ENCODE results near the gene CCDC187.

The CCDC187 gene

DNA sequence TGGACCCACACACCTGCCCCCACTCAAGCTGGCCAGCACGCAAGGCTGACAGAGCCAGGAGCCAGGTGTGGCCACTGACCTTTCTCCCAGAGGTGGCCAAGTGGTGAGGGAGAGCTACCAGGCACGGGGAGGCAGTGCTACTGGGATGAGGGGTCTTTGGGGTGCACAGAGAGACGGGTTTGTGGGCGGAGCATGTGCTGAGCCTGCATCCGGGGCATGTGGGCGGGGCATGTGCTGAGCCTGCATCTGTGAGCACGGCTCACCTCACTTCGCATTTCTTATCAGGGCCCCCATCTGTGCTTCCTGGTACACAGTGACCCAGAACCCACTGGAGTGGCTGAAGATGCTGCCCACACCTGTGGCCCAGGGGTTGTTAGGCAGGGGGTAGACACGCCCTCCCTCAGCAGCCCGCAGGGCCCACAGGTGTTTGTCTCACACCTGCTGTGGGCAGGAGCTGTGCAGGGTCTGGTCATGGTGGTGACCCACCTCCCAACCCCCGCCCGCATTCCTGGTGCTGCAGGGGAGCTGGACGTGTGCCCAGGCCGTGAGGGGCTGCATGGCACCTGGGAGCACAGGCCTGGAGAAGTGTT lies 21.5 kb downstream of the CCDC187 start:
- TF ChIP-seq POLR2AphosphoS5 (IDR thresholded peaks at IDR 0.05; ENCODE audit: low read depth, low read length), result no peak
- no peak for TF ChIP-seq TAF1 (IDR thresholded peaks at IDR 0.05; ENCODE audit: borderline replicate concordance, insufficient read depth, low read length)
- TF ChIP-seq SIN3A (IDR thresholded peaks at IDR 0.05; ENCODE audit: borderline replicate concordance, insufficient read depth, low read length), result no peak
- TF ChIP-seq, protein P1, sequence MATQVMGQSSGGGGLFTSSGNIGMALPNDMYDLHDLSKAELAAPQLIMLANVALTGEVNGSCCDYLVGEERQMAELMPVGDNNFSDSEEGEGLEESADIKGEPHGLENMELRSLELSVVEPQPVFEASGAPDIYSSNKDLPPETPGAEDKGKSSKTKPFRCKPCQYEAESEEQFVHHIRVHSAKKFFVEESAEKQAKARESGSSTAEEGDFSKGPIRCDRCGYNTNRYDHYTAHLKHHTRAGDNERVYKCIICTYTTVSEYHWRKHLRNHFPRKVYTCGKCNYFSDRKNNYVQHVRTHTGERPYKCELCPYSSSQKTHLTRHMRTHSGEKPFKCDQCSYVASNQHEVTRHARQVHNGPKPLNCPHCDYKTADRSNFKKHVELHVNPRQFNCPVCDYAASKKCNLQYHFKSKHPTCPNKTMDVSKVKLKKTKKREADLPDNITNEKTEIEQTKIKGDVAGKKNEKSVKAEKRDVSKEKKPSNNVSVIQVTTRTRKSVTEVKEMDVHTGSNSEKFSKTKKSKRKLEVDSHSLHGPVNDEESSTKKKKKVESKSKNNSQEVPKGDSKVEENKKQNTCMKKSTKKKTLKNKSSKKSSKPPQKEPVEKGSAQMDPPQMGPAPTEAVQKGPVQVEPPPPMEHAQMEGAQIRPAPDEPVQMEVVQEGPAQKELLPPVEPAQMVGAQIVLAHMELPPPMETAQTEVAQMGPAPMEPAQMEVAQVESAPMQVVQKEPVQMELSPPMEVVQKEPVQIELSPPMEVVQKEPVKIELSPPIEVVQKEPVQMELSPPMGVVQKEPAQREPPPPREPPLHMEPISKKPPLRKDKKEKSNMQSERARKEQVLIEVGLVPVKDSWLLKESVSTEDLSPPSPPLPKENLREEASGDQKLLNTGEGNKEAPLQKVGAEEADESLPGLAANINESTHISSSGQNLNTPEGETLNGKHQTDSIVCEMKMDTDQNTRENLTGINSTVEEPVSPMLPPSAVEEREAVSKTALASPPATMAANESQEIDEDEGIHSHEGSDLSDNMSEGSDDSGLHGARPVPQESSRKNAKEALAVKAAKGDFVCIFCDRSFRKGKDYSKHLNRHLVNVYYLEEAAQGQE (IDR thresholded peaks at IDR 0.05; ENCODE audit: insufficient read depth in 1 of 2, low read depth in 2 of 2, low read length in 2 of 2), result no peak
- no peak for TF ChIP-seq FOXP2 (optimal IDR thresholded peaks at IDR 0.05; ENCODE audit: borderline replicate concordance, extremely low read depth, extremely low read length, insufficient read depth)

DNA sequence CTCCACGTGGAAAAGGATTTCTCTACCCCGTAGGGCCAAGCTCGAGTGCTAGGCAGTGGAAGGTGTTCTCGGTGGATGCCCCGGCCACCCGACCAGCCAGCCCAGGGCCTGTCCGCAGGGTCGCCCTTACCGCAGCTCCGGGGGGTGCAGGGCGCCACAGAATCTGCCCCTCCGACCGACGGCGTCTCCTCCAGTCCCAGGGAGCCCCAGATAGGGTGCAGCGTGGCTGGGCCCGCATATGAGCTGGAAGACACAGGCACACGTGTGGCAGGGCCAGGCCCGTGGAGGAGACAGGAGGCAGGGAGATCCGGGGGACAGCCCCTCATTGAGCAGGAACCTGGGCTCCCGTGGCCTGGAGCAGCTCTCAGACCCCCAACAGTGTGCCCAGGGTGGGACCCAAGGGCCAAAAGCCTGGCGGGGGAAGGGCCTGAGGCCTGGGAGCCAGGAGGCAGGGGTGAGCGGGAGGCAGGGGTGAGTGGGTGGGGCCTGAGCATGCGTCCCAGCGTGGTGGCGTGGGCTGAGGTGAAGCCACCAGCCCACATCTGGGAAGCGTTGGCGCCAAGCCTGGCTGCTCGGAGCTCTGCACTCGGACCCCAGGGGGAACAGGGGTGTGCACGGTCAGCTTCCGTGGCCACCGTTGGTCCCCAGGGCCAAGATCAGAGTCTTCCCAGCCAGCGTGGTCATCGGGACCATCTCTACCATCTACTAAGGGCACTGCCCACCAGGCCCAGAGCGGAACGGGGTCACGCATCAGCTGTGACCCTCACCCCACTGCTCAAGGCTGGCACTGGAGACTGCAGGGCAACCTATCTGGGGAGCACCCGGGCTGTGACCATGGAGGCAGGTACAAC lies 22.2 kb downstream of the CCDC187 start:
- TF ChIP-seq SIN3A (IDR thresholded peaks at IDR 0.05; ENCODE audit: borderline replicate concordance, insufficient read depth, low read length), result no peak
- no peak for TF ChIP-seq FOXP2 (optimal IDR thresholded peaks at IDR 0.05; ENCODE audit: borderline replicate concordance, extremely low read depth, extremely low read length, insufficient read depth)
- no peak for TF ChIP-seq POLR2AphosphoS5 (IDR thresholded peaks at IDR 0.05; ENCODE audit: low read depth, low read length)
- TF ChIP-seq, protein P1 (IDR thresholded peaks at IDR 0.05; ENCODE audit: insufficient read depth in 1 of 2, low read depth in 2 of 2, low read length in 2 of 2), result no peak
- no peak for TF ChIP-seq TAF1 (IDR thresholded peaks at IDR 0.05; ENCODE audit: borderline replicate concordance, insufficient read depth, low read length)

DNA sequence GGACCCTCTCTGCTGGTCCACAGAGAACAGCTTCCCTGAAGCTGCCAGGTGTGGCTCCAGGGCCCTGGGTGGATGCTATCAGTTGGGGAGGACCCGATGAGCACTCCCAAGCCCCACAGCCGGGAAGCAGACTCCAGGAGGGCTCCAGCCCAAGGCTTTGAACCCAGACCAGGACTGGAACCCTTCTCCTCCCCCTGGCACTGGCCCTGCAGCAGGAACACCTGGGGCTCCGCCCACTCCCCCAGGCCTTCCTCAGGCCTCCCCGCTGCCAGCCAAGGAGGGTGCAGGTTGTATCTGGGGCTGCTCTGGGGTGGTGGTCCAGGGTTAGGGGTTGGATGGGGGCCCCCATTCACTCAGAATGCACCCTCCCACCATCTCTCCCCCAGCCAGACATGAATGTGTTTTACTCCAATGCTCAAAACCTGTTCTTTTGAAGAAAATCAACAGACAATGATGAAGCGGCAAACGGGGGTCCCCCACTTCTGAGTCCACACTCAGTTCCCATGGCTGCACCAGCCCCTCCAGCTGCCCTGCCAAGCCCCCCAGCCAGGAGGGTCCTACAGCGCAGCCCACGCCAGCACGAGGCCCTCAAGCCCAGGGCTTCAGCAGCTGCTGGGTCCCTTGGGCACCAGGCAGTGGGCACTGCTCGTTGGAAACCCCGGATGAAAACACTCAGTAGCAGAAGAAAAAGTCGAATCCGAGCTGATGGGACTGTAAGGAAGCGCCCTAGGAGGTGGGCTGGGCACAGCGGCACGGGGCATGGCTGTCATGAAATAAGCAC lies 23.2 kb downstream of the CCDC187 start:
- TF ChIP-seq SIN3A (IDR thresholded peaks at IDR 0.05; ENCODE audit: borderline replicate concordance, insufficient read depth, low read length) (no peak), TAF1 (IDR thresholded peaks at IDR 0.05; ENCODE audit: borderline replicate concordance, insufficient read depth, low read length) (no peak), POLR2AphosphoS5 (IDR thresholded peaks at IDR 0.05; ENCODE audit: low read depth, low read length) (no peak), FOXP2 (optimal IDR thresholded peaks at IDR 0.05; ENCODE audit: borderline replicate concordance, extremely low read depth, extremely low read length, insufficient read depth) (no peak)
- TF ChIP-seq, protein P1 (IDR thresholded peaks at IDR 0.05; ENCODE audit: insufficient read depth in 1 of 2, low read depth in 2 of 2, low read length in 2 of 2), result no peak

DNA sequence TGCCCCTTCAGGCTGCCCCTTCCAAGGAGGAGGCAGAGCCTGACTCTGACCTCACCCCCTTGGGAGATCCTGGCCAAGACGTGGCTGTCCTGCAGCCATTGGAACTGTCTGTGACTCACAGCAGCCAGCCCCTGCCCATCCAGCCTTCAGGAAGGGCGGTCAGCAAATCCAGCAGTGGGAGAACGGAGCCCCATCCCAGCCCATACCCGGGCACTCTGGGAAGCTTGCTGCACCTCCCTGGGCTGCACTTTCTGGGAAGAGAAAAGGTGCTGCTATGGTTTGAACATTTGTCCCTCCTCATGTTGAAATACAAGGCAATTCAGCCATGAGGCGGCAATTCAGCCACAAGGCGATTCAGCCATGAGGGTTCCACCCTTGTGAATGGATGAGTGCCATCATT lies 24.4 kb downstream of the CCDC187 start:
- TF ChIP-seq TAF1 (IDR thresholded peaks at IDR 0.05; ENCODE audit: borderline replicate concordance, insufficient read depth, low read length) (no peak), POLR2AphosphoS5 (IDR thresholded peaks at IDR 0.05; ENCODE audit: low read depth, low read length) (no peak), FOXP2 (optimal IDR thresholded peaks at IDR 0.05; ENCODE audit: borderline replicate concordance, extremely low read depth, extremely low read length, insufficient read depth) (no peak), SIN3A (IDR thresholded peaks at IDR 0.05; ENCODE audit: borderline replicate concordance, insufficient read depth, low read length) (no peak)
- TF ChIP-seq, protein P1 (IDR thresholded peaks at IDR 0.05; ENCODE audit: insufficient read depth in 1 of 2, low read depth in 2 of 2, low read length in 2 of 2), result no peak

Measured in PFSK-1 (cell line).